ENCODE measurements around the gene CLEC18B.
"Not testable (repeated sequence)": the region's sequence is repeated elsewhere in the genome, so short reads cannot be mapped to it uniquely, and the experiment has no call there.

CLEC18B gene

GRCh38 chr16:74420612-74421481 lies at the start of gene CLEC18B:
Gene CLEC18B, minus strand, starts transcription at chr16:74421478. Its CDS starts 208 bp downstream, at chr16:74421270.
- DNase-seq (ENCODE audit: low read depth) = peak; percentile 20
- not testable (repeated sequence) for H3K4me3 ChIP-seq (ENCODE audit: low read length)

DNA sequence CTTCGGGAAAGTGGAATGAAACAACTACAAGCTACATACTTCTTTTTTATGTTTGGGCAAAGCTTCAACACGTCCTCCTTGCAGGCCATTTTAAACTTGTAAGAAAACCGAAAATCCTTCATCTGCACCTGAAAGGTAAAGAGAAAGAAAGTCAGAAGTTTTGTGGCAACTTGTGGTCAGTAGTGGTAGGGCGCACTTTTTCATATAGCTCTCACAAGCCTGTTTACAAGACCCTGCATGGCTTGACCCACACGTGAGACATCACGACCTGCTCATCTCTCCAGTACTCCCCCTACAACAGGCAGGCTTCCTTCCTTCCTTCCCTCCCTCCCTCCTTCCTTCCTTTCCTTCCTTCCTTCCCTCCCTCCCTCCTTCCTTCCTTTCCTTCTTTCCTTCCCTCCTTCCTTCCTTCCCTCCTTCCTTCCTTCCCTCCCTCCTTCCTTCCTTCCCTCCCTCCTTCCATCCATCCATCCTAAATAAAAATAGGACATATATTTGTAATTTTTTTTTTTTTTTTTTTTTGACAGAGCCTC lies 48.7 kb upstream of the CLEC18B start:
- no peak for DNase-seq (ENCODE audit: low read depth)
- no peak overlapping the region for H3K4me3 ChIP-seq (ENCODE audit: low read length)
- no peak for TF ChIP-seq CTCF (conservative IDR thresholded peaks at IDR 0.05; ENCODE audit: low read depth, low read length)

- no peak for TF ChIP-seq CTCF (conservative IDR thresholded peaks at IDR 0.05; ENCODE audit: low read depth, low read length)
- DNase-seq (ENCODE audit: low read depth) = no peak
- no peak overlapping the region for H3K4me3 ChIP-seq (ENCODE audit: low read length)
These were observed 47.7 kb upstream of the CLEC18B start for GRCh38 chr16:74468807-74469525.

GRCh38 chr16:74466872-74467271 lies 45.6 kb upstream of the CLEC18B start:
- H3K4me3 ChIP-seq (ENCODE audit: low read length) = no peak overlapping the region
- DNase-seq (ENCODE audit: low read depth) = no peak
- TF ChIP-seq CTCF (conservative IDR thresholded peaks at IDR 0.05; ENCODE audit: low read depth, low read length) = no peak

DNA sequence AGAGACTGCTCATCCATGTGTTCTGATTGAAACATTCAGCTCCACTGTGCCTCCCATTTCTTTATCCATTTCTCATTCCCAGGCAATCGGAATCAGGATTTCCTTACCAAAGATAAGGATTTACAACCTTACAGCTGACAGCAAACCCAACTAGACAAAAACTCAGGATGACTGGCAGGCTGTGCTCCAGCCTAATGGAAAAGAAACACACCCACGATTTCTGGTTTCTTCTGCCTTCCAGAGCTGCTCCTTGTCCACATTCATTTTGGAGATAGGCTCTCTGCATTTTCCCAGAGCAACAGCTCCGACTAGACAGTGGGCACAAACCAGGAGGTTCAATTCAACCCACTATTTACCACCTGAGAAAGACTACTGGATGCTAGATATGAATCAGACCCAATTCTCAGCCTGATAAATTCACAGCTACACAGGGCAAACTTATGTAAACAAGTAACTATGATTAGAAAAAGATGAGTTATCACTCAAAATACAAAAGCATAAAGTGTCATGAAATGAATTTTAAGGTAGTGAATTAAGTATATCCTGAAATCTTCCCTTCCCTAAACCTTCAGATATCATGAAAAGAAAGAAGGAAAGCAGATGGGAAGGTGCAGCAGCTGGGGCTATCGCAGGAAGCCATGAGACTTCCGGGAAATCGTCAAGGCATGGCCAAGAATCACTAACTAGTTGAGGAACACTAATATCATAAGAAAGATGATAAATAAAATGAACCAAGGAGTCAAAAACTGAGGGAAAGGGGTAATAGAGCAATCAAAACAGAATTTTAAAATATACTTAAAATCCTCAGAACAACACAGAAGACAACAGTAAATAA lies 44.8 kb upstream of the CLEC18B start:
- DNase-seq (ENCODE audit: low read depth) = no peak
- no peak for TF ChIP-seq CTCF (conservative IDR thresholded peaks at IDR 0.05; ENCODE audit: low read depth, low read length)
- no peak overlapping the region for H3K4me3 ChIP-seq (ENCODE audit: low read length)

DNA sequence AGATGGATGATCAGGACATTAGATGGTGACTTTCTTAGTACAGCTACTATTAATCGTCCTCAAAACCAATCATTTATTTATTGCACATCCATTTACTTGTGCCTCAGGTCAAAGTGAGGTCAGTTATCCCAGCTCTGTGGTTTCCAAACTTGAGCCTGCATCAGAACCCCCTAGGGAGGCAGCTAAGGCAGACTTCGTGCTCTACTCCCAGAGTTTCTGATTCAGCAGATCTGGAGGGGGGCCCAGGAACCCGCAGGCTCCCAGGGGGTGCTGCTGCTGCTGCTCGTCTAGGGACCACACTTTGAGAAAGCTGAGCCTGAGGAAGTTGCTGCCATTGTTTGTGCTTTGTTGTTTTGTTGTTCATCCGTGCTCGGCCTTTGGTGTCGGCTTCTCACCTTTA lies 44.0 kb upstream of the CLEC18B start:
- DNase-seq (ENCODE audit: low read depth) = no peak
- TF ChIP-seq CTCF (conservative IDR thresholded peaks at IDR 0.05; ENCODE audit: low read depth, low read length) = no peak

DNA sequence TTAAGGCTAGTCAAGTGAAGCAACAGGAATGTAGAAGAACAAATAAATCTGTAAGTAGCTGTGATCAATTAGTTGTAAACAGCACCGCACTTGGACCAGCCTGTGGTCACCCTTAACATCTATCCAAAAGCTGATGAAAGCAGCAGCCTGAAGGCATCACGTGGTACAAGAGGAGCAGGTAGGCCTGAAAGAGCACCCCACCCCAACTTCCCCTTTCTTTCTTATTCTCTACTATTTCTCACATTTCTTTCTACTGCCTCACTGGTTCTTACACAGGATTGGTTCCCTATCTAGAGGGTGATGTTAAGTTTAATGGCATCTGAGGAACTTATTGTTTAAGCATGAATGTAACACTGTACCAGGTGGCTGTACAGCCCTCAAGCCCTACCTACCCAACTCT lies 42.6 kb upstream of the CLEC18B start:
- no peak for DNase-seq (ENCODE audit: low read depth)
- no peak for TF ChIP-seq CTCF (conservative IDR thresholded peaks at IDR 0.05; ENCODE audit: low read depth, low read length)

More for the DNA sequence above, 44.0 kb upstream of the CLEC18B start:
- H3K4me3 ChIP-seq (ENCODE audit: low read length) = no peak overlapping the region

More for the DNA sequence above, 42.6 kb upstream of the CLEC18B start:
- H3K4me3 ChIP-seq (ENCODE audit: low read length) = no peak overlapping the region

Data from retinal pigment epithelial cell (primary cell).